AG04449 (cell line): ENCODE results near the gene TRIO.

Experiments used
- CTCF ChIA-PET: fragments of 350-600 bp; formaldehyde crosslinking; extraction: SDS; loops from one replicate; lab custom pipeline; 2021; ENCODE audit warnings: antibody characterized with exemption; lab: Yijun Ruan, JAX
- POLR2A ChIA-PET: fragments of 400-600, 350-600 bp; formaldehyde crosslinking; extraction: SDS; loops from one replicate; lab custom pipeline; 2020; ENCODE audit warnings: antibody characterized with exemption, inconsistent platforms; lab: Yijun Ruan, JAX
- DNase-seq: peaks from one replicate; pipeline ENCODE4 v3.0.0-alpha.2; 2010; ENCODE audit warnings: low read depth, low spot score
- H3K4me3 ChIP-seq: 2 replicates; pipeline ENCODE4 v1.5.1; 2011; ENCODE audit warnings: low read depth, mild to moderate bottlenecking, control low read depth, low read length
- CTCF ChIP-seq: IDR thresholded peaks from one replicate; pipeline ENCODE4 v1.5.1; 2011; ENCODE audit warnings: mild to moderate bottlenecking, moderate library complexity, low read length, control low read depth, inconsistent platforms; ENCODE audit not compliant: insufficient read depth; ENCODE audit errors: missing control alignments

The TRIO gene

DNA sequence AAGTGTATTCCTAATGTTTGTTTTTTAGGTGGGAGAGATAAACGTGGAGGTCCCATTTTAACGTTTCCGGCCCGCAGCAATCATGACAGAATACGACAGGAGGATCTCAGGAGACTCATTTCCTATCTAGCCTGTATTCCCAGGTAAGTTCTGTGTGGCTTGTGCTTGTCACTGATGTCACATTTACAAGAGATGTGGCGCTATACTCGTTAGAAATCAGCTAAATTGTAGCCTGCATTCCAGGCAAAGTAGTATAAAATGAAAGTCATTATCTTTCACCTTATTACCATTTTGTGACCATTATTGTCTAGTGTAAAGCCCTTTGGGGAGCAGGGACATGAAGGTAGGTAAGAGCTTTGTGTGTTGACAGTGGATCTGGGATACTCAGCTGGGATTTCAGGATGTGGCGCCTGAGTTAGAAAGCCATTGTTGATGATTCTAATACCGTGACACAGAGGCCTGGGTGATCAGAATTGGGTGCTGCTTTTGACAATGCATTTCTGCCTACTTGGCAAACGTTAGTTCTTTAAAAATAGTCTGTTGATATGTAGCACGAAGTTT is 137.2 kb downstream of the TRIO start:
- TF ChIP-seq CTCF, result no peak
- POLR2A ChIA-PET, result no interaction called here
- no peak for DNase-seq
- CTCF ChIA-PET, result interaction anchor here (0.9 to 5.5 kb wide), 4 partner anchors 11 to 297 kb away, joined by 3 to 70 read pairs (median 4); no protein-coding TSS in a partner anchor
- H3K4me3 ChIP-seq, result no peak overlapping the region

DNA sequence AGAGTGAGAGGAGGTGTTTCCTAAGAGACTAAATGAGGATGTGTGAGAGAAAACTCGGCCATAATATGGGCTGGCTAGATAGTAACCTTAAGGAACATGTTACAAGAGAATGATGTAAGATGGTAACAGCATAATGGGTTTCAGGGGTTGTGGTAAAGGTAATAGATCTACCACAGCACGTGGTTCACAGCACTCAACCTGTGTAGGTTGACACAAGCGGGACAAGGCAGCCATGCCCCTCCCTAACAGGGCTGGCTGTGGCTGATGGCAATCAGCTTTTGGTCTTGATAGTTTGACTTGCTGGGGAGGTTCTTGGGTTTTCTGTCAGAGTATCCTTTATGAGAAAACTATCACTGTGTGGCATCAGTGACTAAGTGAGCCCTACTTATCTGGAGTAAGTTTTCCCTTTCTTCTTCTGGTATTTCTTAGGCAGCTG is 138.6 kb downstream of the TRIO start:
- H3K4me3 ChIP-seq, result no peak overlapping the region
- no peak for DNase-seq
- TF ChIP-seq CTCF, result no peak
- CTCF ChIA-PET, result interaction anchor here (5.5 kb wide), 1 partner anchor 12 kb away, joined by 70 read pairs; no protein-coding TSS in a partner anchor
- POLR2A ChIA-PET, result no interaction called here

- POLR2A ChIA-PET, result no interaction called here
- TF ChIP-seq CTCF, result no peak
- no peak for DNase-seq
- H3K4me3 ChIP-seq, result no peak overlapping the region
- CTCF ChIA-PET, result interaction anchor here (5.1 kb wide), 1 partner anchor 13 kb away, joined by 40 read pairs; no protein-coding TSS in a partner anchor
Observed at GRCh38 chr5:14283139-14283538, 140.0 kb downstream of the TRIO start.

DNA sequence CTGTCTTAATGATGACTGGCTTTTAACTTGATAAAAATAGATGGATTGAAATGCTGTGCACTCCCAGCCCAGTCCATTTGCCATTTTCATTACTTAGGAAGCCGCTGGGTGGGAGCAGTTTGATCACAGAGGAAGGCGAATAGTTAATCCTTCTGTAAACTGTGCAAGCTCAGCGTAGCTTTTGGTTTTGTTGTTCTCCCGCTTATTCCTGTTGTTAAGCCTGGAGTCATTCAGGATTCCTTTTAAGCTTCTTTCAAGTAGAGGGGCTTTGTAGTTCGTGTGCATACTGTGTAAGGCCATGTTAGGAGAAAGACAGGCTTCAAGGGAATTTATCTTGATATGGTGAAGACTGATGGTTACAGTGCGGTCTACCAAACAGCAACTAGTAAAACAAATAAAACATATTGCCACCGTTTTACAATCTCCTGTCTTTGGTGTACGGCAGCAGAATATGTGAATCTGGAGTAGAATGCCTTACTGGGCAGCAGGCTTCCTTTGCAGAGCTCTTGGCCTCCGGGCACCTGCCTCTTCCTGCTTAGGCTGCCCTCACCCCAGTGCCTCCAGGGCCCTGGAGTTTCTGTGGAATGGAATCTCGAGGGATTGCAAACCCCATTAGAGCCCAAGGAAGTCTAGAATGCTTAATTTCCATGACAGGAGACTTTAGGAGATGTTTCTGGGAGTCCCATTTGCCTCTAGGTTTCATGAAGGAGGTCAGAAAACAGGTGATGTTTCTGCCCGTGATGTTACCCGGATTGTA is 141.4 kb downstream of the TRIO start:
- TF ChIP-seq CTCF, result no peak
- no peak for DNase-seq
- POLR2A ChIA-PET, result no interaction called here
- no peak overlapping the region for H3K4me3 ChIP-seq
- CTCF ChIA-PET, result interaction anchor here (0.6 to 5.1 kb wide), 3 partner anchors 14 to 297 kb away, joined by 3 to 40 read pairs (median 3); no protein-coding TSS in a partner anchor

DNA sequence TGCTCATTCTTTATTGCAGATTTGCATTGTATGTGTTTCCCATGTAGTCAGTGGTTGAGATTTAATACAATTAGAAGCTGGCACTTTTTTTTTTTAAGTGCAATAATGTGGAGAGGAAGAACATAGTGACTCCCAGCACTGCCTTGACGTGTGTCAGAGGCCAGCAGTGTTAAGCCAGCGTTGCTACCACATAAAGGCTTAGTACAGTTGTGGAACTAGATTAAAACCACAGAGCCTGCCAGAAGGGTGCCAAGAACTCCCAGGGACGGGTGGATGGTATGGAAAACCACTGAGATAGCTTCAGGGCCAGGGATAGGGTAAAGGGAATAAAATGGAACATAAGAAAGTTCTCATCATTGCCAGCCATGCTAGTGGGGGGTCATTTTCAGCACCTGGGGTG is 142.9 kb downstream of the TRIO start:
- H3K4me3 ChIP-seq, result no peak overlapping the region
- TF ChIP-seq CTCF, result no peak
- ChIA-PET CTCF (interaction anchor here (1.3 to 5.1 kb wide), 3 partner anchors 16 to 309 kb away, joined by 3 to 40 read pairs (median 4); no protein-coding TSS in a partner anchor), POLR2A (interaction anchor here (0.5 kb wide), 1 partner anchor 14 kb away, joined by 3 read pairs; no protein-coding TSS in a partner anchor)
- no peak for DNase-seq
